ENCODE results near the gene SLC4A7. TPM values are rescaled to one million over a fixed set of nuclear protein-coding genes. Genes with fewer than 3 reads are reported as not detected.

SLC4A7 gene
- total RNA-seq: 40.8 and 44.7 TPM in 2 replicates

DNA sequence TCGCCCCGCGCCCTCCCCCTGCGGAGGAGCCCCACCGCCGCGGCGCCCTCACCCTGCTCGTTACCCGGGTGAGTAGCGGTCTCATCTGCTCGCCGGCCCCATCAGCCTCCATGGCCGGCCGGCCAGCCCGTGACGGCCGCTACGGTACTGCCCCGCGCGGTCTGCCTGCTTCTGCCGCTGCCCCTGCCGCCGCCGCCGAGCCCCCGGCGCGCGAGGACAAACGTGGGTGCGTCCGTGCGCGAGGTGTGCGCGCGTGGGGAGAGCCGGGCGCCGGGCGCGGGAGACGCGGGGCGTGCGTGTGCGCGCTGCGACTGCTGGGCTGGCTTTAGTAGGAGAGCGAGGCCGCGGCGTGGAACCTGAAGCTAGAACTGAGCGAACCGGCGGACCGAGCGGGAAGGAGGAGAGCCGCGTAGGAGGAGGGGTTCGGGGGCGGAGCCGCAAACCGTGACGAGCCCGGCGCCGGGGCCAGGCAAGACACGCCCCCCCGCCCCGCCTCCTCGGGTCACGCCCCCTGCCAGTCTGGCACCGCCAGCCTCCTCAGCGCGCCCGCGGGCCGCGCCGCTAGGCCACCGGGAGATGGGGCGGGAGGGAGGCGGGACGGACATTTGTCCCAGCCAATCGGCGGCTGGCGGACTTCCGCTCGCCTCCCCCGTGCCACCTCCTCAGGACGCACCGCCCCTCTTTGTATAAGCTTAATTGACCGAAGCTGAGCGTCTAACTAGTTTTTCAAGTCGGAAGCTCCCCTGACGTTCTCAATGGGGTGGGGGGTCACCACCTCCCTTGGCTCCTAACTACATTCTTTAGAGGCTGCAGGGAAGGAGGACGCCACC, at the start of gene SLC4A7:
TSS of gene SLC4A7 (minus strand) at position 370 of the 830 bp plus-strand sequence. CDS start at position 112, 258 bp downstream.

DNA sequence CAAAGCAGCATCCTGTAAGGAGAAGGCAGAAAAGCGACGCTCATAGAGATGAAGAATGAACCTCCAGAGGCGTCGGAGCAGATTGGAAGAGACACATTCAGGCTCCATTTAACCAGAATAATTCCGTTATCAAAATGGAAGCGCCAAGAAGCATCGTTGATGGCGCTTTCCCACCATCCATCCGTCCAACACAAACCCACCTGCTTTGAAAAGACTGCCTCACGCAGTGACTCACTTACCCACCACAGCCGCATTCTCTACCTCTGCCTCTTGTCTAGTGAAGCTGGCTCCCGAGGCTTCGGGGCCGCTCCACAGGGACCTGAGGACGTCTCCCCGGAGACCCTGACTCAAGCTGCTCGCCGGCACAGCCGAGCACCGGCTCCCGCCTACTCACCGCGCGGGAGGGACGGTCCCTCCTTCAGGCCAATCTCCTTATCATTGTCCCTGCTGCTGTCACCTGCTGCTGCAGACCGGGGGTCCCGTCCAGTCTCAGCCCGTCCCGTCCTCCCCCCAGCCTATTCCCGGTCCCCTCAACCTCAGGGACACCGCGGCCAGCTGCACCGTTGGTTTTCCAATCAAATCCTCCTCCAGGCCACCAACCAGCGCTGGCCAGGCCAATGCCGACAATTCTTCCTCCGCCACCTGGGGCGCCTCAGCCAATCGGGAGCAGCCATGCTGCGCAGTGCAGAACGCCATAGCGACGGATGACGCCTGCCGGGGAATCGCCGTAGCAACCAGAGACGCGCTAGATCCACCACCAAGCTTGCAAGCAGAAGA, 115.2 kb downstream of the SLC4A7 start, which contains the start of gene NEK10:
TSS of gene NEK10 (minus strand) at position 553 of the 777 bp plus-strand sequence. CDS start 16,501 bp downstream, outside the sequence.

Other genes with a start within 250 kb of the SLC4A7 start
- gene NEK10, start 115.0 kb downstream of the SLC4A7 start, total RNA-seq: 1.3 and 2.4 TPM in 2 replicates
- not detected in 2 replicates for gene EOMES, start 237.9 kb upstream of the SLC4A7 start, total RNA-seq

Data from cardiac atrium fibroblast (primary cell).